SK-N-SH (cell line): ENCODE data around the gene PLEKHG3. TPM values are rescaled to one million over a fixed set of nuclear protein-coding genes. Genes with fewer than 3 reads are reported as not detected.

Experiments
- CTCF ChIA-PET: fragments of 300-600, 350-600 bp; formaldehyde crosslinking; extraction: SDS; loops from one replicate; lab custom pipeline; 2021; lab: Yijun Ruan, JAX
- POLR2A ChIA-PET: fragments of 350-600 bp; sonication (Branson Sonifier 250); formaldehyde crosslinking; extraction: SDS; loops from one replicate; lab custom pipeline; 2020; ENCODE audit warnings: antibody characterized with exemption, inconsistent platforms; lab: Yijun Ruan, JAX
- DNase-seq: peaks from one replicate; pipeline ENCODE4 v3.0.0; 2012
- H2AFZ ChIP-seq: fragments of 200-600 bp; sonication (generic); 2 replicates; pipeline ENCODE4 v1.8.1; 2016; ENCODE audit warnings: antibody characterized with exemption, mild to moderate bottlenecking, low read depth
- H3F3A ChIP-seq: fragments of 200-600 bp; sonication (generic); replicated peaks from 2 replicates; pipeline ENCODE3; 2016; ENCODE audit warnings: antibody characterized with exemption, mild to moderate bottlenecking; ENCODE audit not compliant: insufficient read depth
- H3K27ac ChIP-seq, 2 experiments: fragments of 200-500 bp in 1 of 2; fragments of 200-600 bp in 1 of 2; sonication (Bioruptor generic) in 1 of 2; sonication (generic), shearing (Covaris generic) in 1 of 2; 2 replicates each; pipeline versions ENCODE4 v1.5.1 to v1.6.1; 2014 to 2016; ENCODE audit warnings: low read depth in 2 of 2, inconsistent platforms in 1 of 2, low read length in 1 of 2, mild to moderate bottlenecking in 1 of 2, mixed read lengths in 1 of 2
- H3K27me3 ChIP-seq: fragments of 200-600 bp; sonication (generic), shearing (Covaris generic); 2 replicates; pipeline ENCODE4 v1.6.1; 2016; ENCODE audit warnings: mixed run types; ENCODE audit not compliant: insufficient read depth
- H3K36me3 ChIP-seq, 2 experiments: fragments of 200-500 bp in 1 of 2; fragments of 200-600 bp in 1 of 2; sonication (Bioruptor generic) in 1 of 2; sonication (generic) in 1 of 2; replicated peaks in 1 of 2; 2 replicates each; pipeline versions ENCODE3 to v1.5.1; 2014 to 2016; ENCODE audit warnings: low read length in 1 of 2, mild to moderate bottlenecking in 1 of 2; ENCODE audit not compliant: insufficient read depth in 2 of 2, control insufficient read depth in 1 of 2
- H3K4me1 ChIP-seq, 2 experiments: fragments of 200-500 bp in 1 of 2; fragments of 200-600 bp in 1 of 2; sonication (Bioruptor generic) in 1 of 2; sonication (generic), shearing (Covaris generic) in 1 of 2; 2 replicates each; pipeline versions ENCODE4 v1.5.1 to v1.6.1; 2014 to 2016; ENCODE audit warnings: low read depth in 1 of 2, low read length in 1 of 2, mixed run types in 1 of 2; ENCODE audit not compliant: insufficient read depth in 2 of 2, control insufficient read depth in 1 of 2
- H3K4me2 ChIP-seq: fragments of 200-600 bp; sonication (generic), shearing (Covaris generic); 2 replicates; pipeline ENCODE4 v1.6.1; 2017; ENCODE audit warnings: mixed run types
- H3K4me3 ChIP-seq, 2 experiments: fragments of 200-500 bp in 1 of 2; fragments of 200-600 bp in 1 of 2; sonication (Bioruptor generic) in 1 of 2; sonication (generic), shearing (Covaris generic) in 1 of 2; 2 replicates each; pipeline versions ENCODE4 v1.5.1 to v1.8.1; 2014 to 2016; ENCODE audit warnings: low read depth in 2 of 2, inconsistent platforms in 1 of 2, low read length in 1 of 2, mild to moderate bottlenecking in 1 of 2, mixed read lengths in 1 of 2, moderate library complexity in 1 of 2
- H3K79me2 ChIP-seq: fragments of 200-600 bp; sonication (generic); 2 replicates; pipeline ENCODE4 v1.8.1; 2017; ENCODE audit warnings: mild to moderate bottlenecking; ENCODE audit not compliant: insufficient read depth
- H3K9ac ChIP-seq: fragments of 200-600 bp; sonication (generic); 2 replicates; pipeline ENCODE4 v1.6.1; 2017; ENCODE audit warnings: mixed run types
- H3K9me2 ChIP-seq: fragments of 200-600 bp; sonication (generic); 2 replicates; pipeline ENCODE4 v1.6.1; 2017; ENCODE audit warnings: mixed run types
- H3K9me3 ChIP-seq: fragments of 200-600 bp; sonication (generic); 2 replicates; pipeline ENCODE4 v1.6.1; 2017; ENCODE audit warnings: mixed run types, mild to moderate bottlenecking, moderate library complexity
- H4K20me1 ChIP-seq: fragments of 200-600 bp; sonication (generic); 2 replicates; pipeline ENCODE4 v1.6.1; 2017; ENCODE audit warnings: mild to moderate bottlenecking, mixed run types; ENCODE audit not compliant: insufficient read depth
- CHD2 ChIP-seq: fragments of 150-350 bp; IDR thresholded peaks from 2 replicates; pipeline ENCODE4 v1.6.1; 2018; ENCODE audit warnings: low read length; ENCODE audit not compliant: partially characterized antibody
- ELF1 ChIP-seq: IDR thresholded peaks from 2 replicates; pipeline ENCODE4 v1.4.0; 2012
- EP300 ChIP-seq, 2 experiments: IDR thresholded peaks; 2 replicates each; pipeline versions ENCODE4 v1.4.0 to v1.6.1; 2012; ENCODE audit warnings: borderline replicate concordance in 1 of 2, low read depth in 1 of 2, low read length in 1 of 2
- EZH2phosphoT487 ChIP-seq: fragments of 200-600 bp; sonication (generic); IDR thresholded peaks from 2 replicates; pipeline ENCODE4 v1.6.1; 2017; ENCODE audit warnings: low read depth, mixed run types, mild to moderate bottlenecking, antibody characterized with exemption, moderate library complexity, borderline replicate concordance
- RAD21 ChIP-seq: IDR thresholded peaks from 2 replicates; pipeline ENCODE4 v1.6.1; 2012; ENCODE audit warnings: mild to moderate bottlenecking, low read length
- RCOR1 ChIP-seq: fragments of 150-350 bp; IDR thresholded peaks from 2 replicates; pipeline ENCODE4 v1.6.1; 2017; ENCODE audit warnings: antibody characterized with exemption, low read length
- SIN3A ChIP-seq: IDR thresholded peaks from 2 replicates; pipeline ENCODE4 v1.6.1; 2012; ENCODE audit warnings: low read depth, mild to moderate bottlenecking, low read length, moderate library complexity, borderline replicate concordance
- WGBS: methylation state at CpG from one replicate; pipeline ENCODE4 v1.1.6; 2017; ENCODE audit warnings: low lambda C conversion rate; 5-methylcytosine and 5-hydroxymethylcytosine counted together
- polyA plus RNA-seq, 3 experiments: library from polyadenylated mRNA; depleted of rRNA; stranded (reverse); fragments of >200 nt; gene quantifications; 2 replicates each; pipeline ENCODE4 v1.2.3, GENCODE V29; 2012
- TF ChIP-seq, protein P1 (sequence below): IDR thresholded peaks from 2 replicates; pipeline ENCODE4 v1.4.0; 2012; ENCODE audit warnings: low read depth, borderline replicate concordance
- TF ChIP-seq, protein P2 (sequence below): fragments of 200-600 bp; sonication (generic); IDR thresholded peaks from 2 replicates; pipeline ENCODE4 v1.6.1; 2017; ENCODE audit warnings: antibody characterized with exemption, mild to moderate bottlenecking, moderate library complexity
- TF ChIP-seq, protein P3 (sequence below): IDR thresholded peaks from 2 replicates; pipeline ENCODE4 v1.4.0; 2012; ENCODE audit warnings: low read depth, borderline replicate concordance
- TF ChIP-seq, protein P4 (sequence below): fragments of 150-350 bp; IDR thresholded peaks from 2 replicates; pipeline ENCODE4 v1.6.1; 2016; ENCODE audit warnings: mild to moderate bottlenecking, low read depth, low read length

PLEKHG3 gene
- polyA plus RNA-seq, 1 of the 3 experiments (the other 2 are of a cell fraction): 5.1 TPM

DNA sequence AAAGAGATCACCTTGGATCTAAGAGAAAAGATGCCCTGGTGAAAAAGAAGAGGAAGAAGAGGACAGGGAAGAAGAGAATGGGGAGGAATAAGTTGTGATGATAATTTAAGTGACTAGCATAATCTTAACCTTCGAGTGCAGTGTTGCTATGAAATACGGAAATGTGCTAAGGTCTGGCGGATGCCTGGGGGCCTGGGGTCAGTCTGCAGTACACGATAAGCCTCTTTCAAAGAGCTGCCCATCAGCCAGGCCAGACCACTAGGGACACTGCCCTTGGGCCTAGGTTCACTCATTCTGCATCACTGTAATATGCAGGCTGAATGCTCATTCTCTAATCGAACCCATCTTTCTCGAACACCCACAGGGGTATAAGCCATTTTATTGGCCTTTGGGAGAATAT, 83.4 kb downstream of the PLEKHG3 start:
- Histone ChIP-seq H3K4me2 (no peak overlapping the region), H3K9ac (no peak overlapping the region), H3K79me2 (no peaks in the 10 kb centered on the region), H3K27me3 (no peaks in the 10 kb centered on the region), H3K27ac (no peak overlapping the region), H3K36me3 (no peaks in the 10 kb centered on the region), H4K20me1 (no peaks in the 10 kb centered on the region), H3K4me3 (no peak overlapping the region), H2AFZ (no peak overlapping the region), H3K9me3 (no peaks in the 10 kb centered on the region), H3F3A (peaks cover 8% of the 10 kb centered on the region), H3K4me1 (peaks cover 0 to 6% of the 10 kb centered on the region in 2 experiments; a peak in 1 of 4 replicates), H3K9me2 (no peaks in the 10 kb centered on the region)
- TF ChIP-seq EP300 (IDR thresholded peaks at IDR 0.05; ENCODE audit: borderline replicate concordance in 1 of 2, low read depth in 1 of 2, low read length in 1 of 2) (no peak), EZH2phosphoT487 (no peak), RCOR1 (no peak), RAD21 (no peak), SIN3A (no peak), ELF1 (no peak), CHD2 (no peak)
- TF ChIP-seq, protein P1, sequence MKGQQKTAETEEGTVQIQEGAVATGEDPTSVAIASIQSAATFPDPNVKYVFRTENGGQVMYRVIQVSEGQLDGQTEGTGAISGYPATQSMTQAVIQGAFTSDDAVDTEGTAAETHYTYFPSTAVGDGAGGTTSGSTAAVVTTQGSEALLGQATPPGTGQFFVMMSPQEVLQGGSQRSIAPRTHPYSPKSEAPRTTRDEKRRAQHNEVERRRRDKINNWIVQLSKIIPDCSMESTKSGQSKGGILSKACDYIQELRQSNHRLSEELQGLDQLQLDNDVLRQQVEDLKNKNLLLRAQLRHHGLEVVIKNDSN: no peak
- TF ChIP-seq, protein P2, sequence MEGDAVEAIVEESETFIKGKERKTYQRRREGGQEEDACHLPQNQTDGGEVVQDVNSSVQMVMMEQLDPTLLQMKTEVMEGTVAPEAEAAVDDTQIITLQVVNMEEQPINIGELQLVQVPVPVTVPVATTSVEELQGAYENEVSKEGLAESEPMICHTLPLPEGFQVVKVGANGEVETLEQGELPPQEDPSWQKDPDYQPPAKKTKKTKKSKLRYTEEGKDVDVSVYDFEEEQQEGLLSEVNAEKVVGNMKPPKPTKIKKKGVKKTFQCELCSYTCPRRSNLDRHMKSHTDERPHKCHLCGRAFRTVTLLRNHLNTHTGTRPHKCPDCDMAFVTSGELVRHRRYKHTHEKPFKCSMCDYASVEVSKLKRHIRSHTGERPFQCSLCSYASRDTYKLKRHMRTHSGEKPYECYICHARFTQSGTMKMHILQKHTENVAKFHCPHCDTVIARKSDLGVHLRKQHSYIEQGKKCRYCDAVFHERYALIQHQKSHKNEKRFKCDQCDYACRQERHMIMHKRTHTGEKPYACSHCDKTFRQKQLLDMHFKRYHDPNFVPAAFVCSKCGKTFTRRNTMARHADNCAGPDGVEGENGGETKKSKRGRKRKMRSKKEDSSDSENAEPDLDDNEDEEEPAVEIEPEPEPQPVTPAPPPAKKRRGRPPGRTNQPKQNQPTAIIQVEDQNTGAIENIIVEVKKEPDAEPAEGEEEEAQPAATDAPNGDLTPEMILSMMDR: no peak
- TF ChIP-seq, protein P3, sequence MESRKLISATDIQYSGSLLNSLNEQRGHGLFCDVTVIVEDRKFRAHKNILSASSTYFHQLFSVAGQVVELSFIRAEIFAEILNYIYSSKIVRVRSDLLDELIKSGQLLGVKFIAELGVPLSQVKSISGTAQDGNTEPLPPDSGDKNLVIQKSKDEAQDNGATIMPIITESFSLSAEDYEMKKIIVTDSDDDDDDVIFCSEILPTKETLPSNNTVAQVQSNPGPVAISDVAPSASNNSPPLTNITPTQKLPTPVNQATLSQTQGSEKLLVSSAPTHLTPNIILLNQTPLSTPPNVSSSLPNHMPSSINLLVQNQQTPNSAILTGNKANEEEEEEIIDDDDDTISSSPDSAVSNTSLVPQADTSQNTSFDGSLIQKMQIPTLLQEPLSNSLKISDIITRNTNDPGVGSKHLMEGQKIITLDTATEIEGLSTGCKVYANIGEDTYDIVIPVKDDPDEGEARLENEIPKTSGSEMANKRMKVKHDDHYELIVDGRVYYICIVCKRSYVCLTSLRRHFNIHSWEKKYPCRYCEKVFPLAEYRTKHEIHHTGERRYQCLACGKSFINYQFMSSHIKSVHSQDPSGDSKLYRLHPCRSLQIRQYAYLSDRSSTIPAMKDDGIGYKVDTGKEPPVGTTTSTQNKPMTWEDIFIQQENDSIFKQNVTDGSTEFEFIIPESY: no peak
- TF ChIP-seq, protein P4, sequence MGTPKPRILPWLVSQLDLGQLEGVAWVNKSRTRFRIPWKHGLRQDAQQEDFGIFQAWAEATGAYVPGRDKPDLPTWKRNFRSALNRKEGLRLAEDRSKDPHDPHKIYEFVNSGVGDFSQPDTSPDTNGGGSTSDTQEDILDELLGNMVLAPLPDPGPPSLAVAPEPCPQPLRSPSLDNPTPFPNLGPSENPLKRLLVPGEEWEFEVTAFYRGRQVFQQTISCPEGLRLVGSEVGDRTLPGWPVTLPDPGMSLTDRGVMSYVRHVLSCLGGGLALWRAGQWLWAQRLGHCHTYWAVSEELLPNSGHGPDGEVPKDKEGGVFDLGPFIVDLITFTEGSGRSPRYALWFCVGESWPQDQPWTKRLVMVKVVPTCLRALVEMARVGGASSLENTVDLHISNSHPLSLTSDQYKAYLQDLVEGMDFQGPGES: no peak
- WGBS: over 99% methylated on average over 6 of the region's 6 CpGs
- no peak for DNase-seq
- POLR2A ChIA-PET: no interaction called here
- CTCF ChIA-PET: interaction anchor here (0.7 to 1.3 kb wide), 3 partner anchors 13 to 36 kb away, joined by 3 to 4 read pairs (median 3); no protein-coding TSS in a partner anchor
